Stomach smooth muscle (tissue), 2 donors: ENCODE data around the gene NUDT19.
"Not testable (repeated sequence)": the region's sequence is repeated elsewhere in the genome, so short reads cannot be mapped to it uniquely, and the experiment has no call there.

Source experiments
- H3K27ac ChIP-seq: one replicate; pipeline ENCODE4 v1.7.0; 2013; ENCODE audit warnings: mild to moderate bottlenecking, low read length, inconsistent platforms
- H3K27me3 ChIP-seq, 2 donors: one replicate each; pipeline ENCODE4 v1.7.0; 2013; ENCODE audit warnings: low read length in 2 of 2; ENCODE audit not compliant: insufficient read depth in 2 of 2, control insufficient read depth in 1 of 2
- H3K36me3 ChIP-seq, 2 donors: one replicate each; pipeline ENCODE4 v1.7.0; 2013; ENCODE audit warnings: low read length in 2 of 2; ENCODE audit not compliant: control insufficient read depth in 2 of 2, insufficient read depth in 2 of 2
- H3K4me1 ChIP-seq: one replicate; pipeline ENCODE4 v1.7.0; 2013; ENCODE audit warnings: low read length; ENCODE audit not compliant: control insufficient read depth, insufficient read depth
- H3K4me3 ChIP-seq, 2 donors: one replicate each; pipeline ENCODE4 v1.7.0; 2013; ENCODE audit warnings: low read length in 2 of 2
- H3K9ac ChIP-seq, 2 donors: one replicate each; pipeline ENCODE4 v1.7.0; 2013; ENCODE audit warnings: low read length in 2 of 2, mild to moderate bottlenecking in 1 of 2
- H3K9me3 ChIP-seq, 2 donors: one replicate each; pipeline ENCODE4 v1.7.0; 2013; ENCODE audit warnings: low read length in 2 of 2; ENCODE audit not compliant: control insufficient read depth in 2 of 2
- donor health status: healthy.
- donor health status: Pancreatic carcinoma.

The NUDT19 gene

DNA sequence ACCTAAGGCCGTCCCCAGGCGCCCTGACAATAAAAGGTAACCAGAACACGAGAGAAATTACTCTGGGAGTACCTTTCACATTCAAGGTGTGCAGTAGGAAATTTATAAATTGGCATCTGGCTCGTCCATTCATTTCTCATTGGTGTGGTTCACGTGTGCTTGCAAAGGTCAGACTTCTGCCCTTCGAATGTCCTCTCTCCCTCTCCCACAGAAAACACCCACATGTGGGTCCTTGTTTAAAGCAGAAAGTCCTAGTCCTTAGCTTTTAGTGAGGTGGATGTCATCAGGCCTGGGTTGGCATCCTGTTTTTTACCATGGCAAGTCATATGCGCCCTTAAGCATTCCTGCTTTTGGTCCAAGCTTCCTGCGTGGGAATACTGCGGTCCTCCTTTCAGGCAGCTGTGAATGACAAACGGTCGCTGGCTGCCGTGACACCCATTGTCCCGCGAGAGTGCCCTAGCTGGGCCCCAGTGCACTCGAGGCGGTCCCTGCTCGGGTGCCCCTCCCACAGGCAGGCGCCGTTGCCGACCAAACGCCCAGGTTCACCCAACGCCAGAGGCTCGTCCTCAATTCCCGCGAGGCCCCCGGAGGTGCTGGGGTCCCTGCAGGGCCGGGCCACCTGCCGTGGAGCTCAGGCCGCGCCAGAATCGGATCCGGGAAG is at the start of gene NUDT19:
NUDT19 (plus strand) TSS at position 531 of the 661 bp plus-strand sequence. CDS start 140 bp downstream, outside the sequence.
- Histone ChIP-seq H3K36me3 (no peaks in the 10 kb centered on the region), H3K27me3 (no peaks in the 10 kb centered on the region), H3K4me3 (peak within 1 kb of the TSS; percentile 84 to 96), H3K27ac (peak within 1 kb of the TSS; percentile 64), H3K4me1 (peaks cover 25% of the 10 kb centered on the region), H3K9ac (peak within 1 kb of the TSS; percentile 58 to 85), H3K9me3 (no peaks in the 10 kb centered on the region)

- no peak overlapping the region for H3K9ac ChIP-seq
- H3K27me3 ChIP-seq, result no peaks in the 10 kb centered on the region
- H3K9me3 ChIP-seq, result no peaks in the 10 kb centered on the region
- no peak overlapping the region for H3K27ac ChIP-seq
- peaks cover 41 to 60% of the 10 kb centered on the region in 2 donors for H3K36me3 ChIP-seq
- H3K4me1 ChIP-seq, result no peaks in the 10 kb centered on the region
- H3K4me3 ChIP-seq, result no peak overlapping the region
These were observed 48.9 kb upstream of the NUDT19 start for GRCh38 chr19:32642771-32643170.

- no peak overlapping the region for H3K9ac ChIP-seq
- H3K4me1 ChIP-seq, result no peaks in the 10 kb centered on the region
- peaks cover 39 to 41% of the 10 kb centered on the region in 2 donors for H3K36me3 ChIP-seq
- H3K9me3 ChIP-seq, result no peaks in the 10 kb centered on the region
- H3K27ac ChIP-seq, result no peak overlapping the region
- H3K27me3 ChIP-seq, result no peaks in the 10 kb centered on the region
- H3K4me3 ChIP-seq, result no peak overlapping the region
These were observed 45.1 kb upstream of the NUDT19 start for GRCh38 chr19:32646556-32646955.

GRCh38 chr19:32647361-32647760 is 44.3 kb upstream of the NUDT19 start:
- H3K4me3 ChIP-seq, result no peak overlapping the region
- H3K27me3 ChIP-seq, result no peaks in the 10 kb centered on the region
- peaks cover 33 to 39% of the 10 kb centered on the region in 2 donors for H3K36me3 ChIP-seq
- peaks cover 6% of the 10 kb centered on the region for H3K4me1 ChIP-seq
- H3K9ac ChIP-seq, result no peak overlapping the region
- H3K27ac ChIP-seq, result no peak overlapping the region
- no peaks in the 10 kb centered on the region for H3K9me3 ChIP-seq

GRCh38 chr19:32649751-32650150 is 41.9 kb upstream of the NUDT19 start:
- H3K4me1 ChIP-seq, result peaks cover 13% of the 10 kb centered on the region
- no peak overlapping the region for H3K27ac ChIP-seq
- H3K9me3 ChIP-seq, result no peaks in the 10 kb centered on the region
- no peak overlapping the region for H3K9ac ChIP-seq
- H3K36me3 ChIP-seq, result peaks cover 14 to 24% of the 10 kb centered on the region in 2 donors
- H3K27me3 ChIP-seq, result no peaks in the 10 kb centered on the region
- H3K4me3 ChIP-seq, result no peak overlapping the region

- Histone ChIP-seq H3K36me3 (peaks cover 14 to 31% of the 10 kb centered on the region in 2 donors), H3K9ac (no peak overlapping the region), H3K27me3 (no peaks in the 10 kb centered on the region), H3K27ac (no peak overlapping the region), H3K4me3 (no peak overlapping the region), H3K9me3 (no peaks in the 10 kb centered on the region), H3K4me1 (peaks cover 13% of the 10 kb centered on the region)
These were observed 41.0 kb upstream of the NUDT19 start for GRCh38 chr19:32650671-32651070.

GRCh38 chr19:32651729-32652140 is 39.9 kb upstream of the NUDT19 start:
- Histone ChIP-seq H3K4me3 (no peak overlapping the region), H3K4me1 (peaks cover 13% of the 10 kb centered on the region), H3K36me3 (peaks cover 16 to 31% of the 10 kb centered on the region in 2 donors), H3K27me3 (no peaks in the 10 kb centered on the region), H3K9me3 (no peaks in the 10 kb centered on the region), H3K27ac (peak overlapping the region; percentile 58), H3K9ac (no peak overlapping the region)

DNA sequence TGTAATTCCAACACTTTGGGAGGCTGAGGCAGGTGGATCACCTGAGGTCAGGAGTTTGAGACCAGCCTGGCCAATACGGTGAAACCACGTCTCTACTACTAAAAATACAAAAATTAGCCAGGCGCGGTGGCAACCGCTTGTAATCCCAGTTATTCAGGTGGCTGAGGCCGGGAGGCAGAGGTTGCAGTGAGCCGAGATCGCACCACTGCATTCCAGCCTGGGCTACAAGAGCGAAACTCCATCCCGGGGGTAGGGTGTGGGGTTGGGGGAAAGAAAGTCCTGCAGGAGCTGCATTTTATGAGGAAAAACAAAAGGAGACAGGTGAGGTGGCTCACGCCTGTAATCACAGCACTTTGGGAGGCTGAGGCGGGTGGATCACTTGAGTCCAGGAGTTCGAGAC is 39.3 kb upstream of the NUDT19 start:
- peaks cover 13 to 27% of the 10 kb centered on the region in 2 donors for H3K36me3 ChIP-seq
- H3K27me3 ChIP-seq, H3K9me3 ChIP-seq, H3K9ac ChIP-seq, H3K4me3 ChIP-seq: not testable (repeated sequence)
- H3K27ac ChIP-seq, result peak overlapping the region; percentile 58
- H3K4me1 ChIP-seq, result peaks cover 13% of the 10 kb centered on the region

GRCh38 chr19:32652894-32653598 is 38.6 kb upstream of the NUDT19 start:
- H3K4me1 ChIP-seq, result peaks cover 13% of the 10 kb centered on the region
- no peak overlapping the region for H3K9ac ChIP-seq
- H3K36me3 ChIP-seq, result peaks cover 8 to 21% of the 10 kb centered on the region in 2 donors
- no peak overlapping the region for H3K27ac ChIP-seq
- H3K4me3 ChIP-seq, result no peak overlapping the region
- no peaks in the 10 kb centered on the region for H3K27me3 ChIP-seq
- no peaks in the 10 kb centered on the region for H3K9me3 ChIP-seq

- Histone ChIP-seq H3K36me3 (peaks cover 10 to 21% of the 10 kb centered on the region in 2 donors), H3K4me1 (peaks cover 13% of the 10 kb centered on the region), H3K9ac (no peak overlapping the region), H3K9me3 (no peaks in the 10 kb centered on the region), H3K27me3 (no peaks in the 10 kb centered on the region), H3K4me3 (no peak overlapping the region), H3K27ac (no peak overlapping the region)
These were observed 38.1 kb upstream of the NUDT19 start for GRCh38 chr19:32653599-32653915.

GRCh38 chr19:32656379-32656778 is 35.2 kb upstream of the NUDT19 start:
- not testable (repeated sequence) for H3K9ac ChIP-seq, H3K4me3 ChIP-seq, H3K27ac ChIP-seq, H3K9me3 ChIP-seq, H3K27me3 ChIP-seq
- H3K36me3 ChIP-seq, result peaks cover 7 to 17% of the 10 kb centered on the region in 2 donors
- peaks cover 13% of the 10 kb centered on the region for H3K4me1 ChIP-seq
